ENCODE data around the gene ENTPD8.

- TF ChIP-seq CTCF (IDR thresholded peaks at IDR 0.05; ENCODE audit: poor library complexity) (no peak), EZH2phosphoT487 (IDR thresholded peaks at IDR 0.05; ENCODE audit: low read depth, severe bottlenecking, unreplicated experiment) (no peak), EZH2 (IDR thresholded peaks at IDR 0.05; ENCODE audit: borderline replicate concordance) (no peak)
Observed at GRCh38 chr9:137480686-137481683, 39.8 kb upstream of the ENTPD8 start.

All from hepatocyte (in vitro differentiated cells).